ENCODE results near the gene CACYBP. TPM values are rescaled to one million over a fixed set of nuclear protein-coding genes. Genes with fewer than 3 reads are reported as not detected.

CACYBP gene
- total RNA-seq, 1 donor from 2014 or later = 95.0 TPM

DNA sequence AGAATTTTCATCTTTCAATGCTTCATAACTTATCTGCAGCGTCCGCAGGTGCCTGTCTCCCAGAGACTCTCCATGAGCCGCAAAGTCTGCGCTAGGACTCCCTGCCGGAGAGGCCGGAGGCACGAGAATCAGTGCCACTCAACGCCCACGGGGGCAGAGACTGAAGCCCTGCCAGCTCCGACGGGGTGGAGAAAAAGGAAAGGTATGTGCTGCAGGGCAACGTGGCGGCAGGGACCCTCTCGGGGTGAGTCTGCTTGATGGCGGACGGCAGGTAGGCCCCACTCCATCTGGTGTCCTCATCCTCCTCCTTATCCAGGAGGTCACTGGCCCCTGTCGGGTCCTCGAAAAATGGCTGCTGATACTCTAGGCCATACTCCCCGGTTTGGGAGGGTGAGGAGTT is 45.4 kb downstream of the CACYBP start:
- H3K27ac Mint-ChIP-seq (ENCODE audit: unreplicated experiment) = peak overlapping the region; percentile 56
- H3K9ac ChIP-seq (ENCODE audit: low read length) = no peak overlapping the region

DNA sequence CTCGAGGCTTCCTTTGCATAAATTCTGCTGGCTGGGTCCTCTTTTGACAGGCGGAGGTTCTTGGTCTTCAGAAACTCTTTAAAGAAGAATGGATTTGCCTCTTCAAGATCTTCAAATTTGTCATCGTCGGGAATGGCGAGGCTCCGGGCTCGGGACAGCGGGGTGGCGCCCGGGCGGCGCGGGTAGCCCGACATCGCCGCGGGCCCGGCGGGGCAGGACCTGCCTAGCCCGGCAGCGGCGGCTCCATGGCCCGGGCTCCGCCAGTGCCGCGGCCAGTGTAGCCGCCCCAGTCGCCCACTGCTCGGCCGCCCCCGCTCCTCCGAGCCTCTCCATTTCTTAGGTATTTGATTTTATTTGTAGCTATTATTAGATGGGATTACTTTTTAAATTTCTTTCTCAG is 45.8 kb downstream of the CACYBP start:
- H3K27ac Mint-ChIP-seq (ENCODE audit: unreplicated experiment) = no peak overlapping the region
- no peaks in the 10 kb centered on the region for H3K36me3 Mint-ChIP-seq (ENCODE audit: low read depth, unreplicated experiment)
- Histone ChIP-seq H3K79me2 (ENCODE audit: insufficient read depth, low read length) (no peaks in the 10 kb centered on the region), H3K36me3 (ENCODE audit: insufficient read depth, low read length) (no peaks in the 10 kb centered on the region), H3K9me3 (ENCODE audit: insufficient read depth, low read depth, low read length) (no peaks in the 10 kb centered on the region), H4K20me1 (ENCODE audit: insufficient read depth, low read length) (no peaks in the 10 kb centered on the region), H3K9ac (ENCODE audit: low read length) (no peak overlapping the region), H2AFZ (ENCODE audit: low read depth, low read length) (no peak overlapping the region), H3K27ac (ENCODE audit: low read depth, low read length) (no peak overlapping the region), H3K4me2 (ENCODE audit: low read length) (no peak overlapping the region), H3K4me3 (ENCODE audit: insufficient read depth, low read depth, low read length) (no peak overlapping the region), H3K27me3 (ENCODE audit: insufficient read depth, low read length) (no peaks in the 10 kb centered on the region), H3K4me1 (ENCODE audit: insufficient read depth, low read length) (no peaks in the 10 kb centered on the region)
- no peaks in the 10 kb centered on the region for H3K4me1 Mint-ChIP-seq (ENCODE audit: low read depth, unreplicated experiment)
- peaks cover 10% of the 10 kb centered on the region for H3K27me3 Mint-ChIP-seq (ENCODE audit: low read depth, unreplicated experiment)
- FAIRE-seq (no peak), DNase-seq (ENCODE audit: low read depth) (no peak)
- H3K9me3 Mint-ChIP-seq (ENCODE audit: unreplicated experiment) = peaks cover 7% of the 10 kb centered on the region
- TF ChIP-seq, protein P1, sequence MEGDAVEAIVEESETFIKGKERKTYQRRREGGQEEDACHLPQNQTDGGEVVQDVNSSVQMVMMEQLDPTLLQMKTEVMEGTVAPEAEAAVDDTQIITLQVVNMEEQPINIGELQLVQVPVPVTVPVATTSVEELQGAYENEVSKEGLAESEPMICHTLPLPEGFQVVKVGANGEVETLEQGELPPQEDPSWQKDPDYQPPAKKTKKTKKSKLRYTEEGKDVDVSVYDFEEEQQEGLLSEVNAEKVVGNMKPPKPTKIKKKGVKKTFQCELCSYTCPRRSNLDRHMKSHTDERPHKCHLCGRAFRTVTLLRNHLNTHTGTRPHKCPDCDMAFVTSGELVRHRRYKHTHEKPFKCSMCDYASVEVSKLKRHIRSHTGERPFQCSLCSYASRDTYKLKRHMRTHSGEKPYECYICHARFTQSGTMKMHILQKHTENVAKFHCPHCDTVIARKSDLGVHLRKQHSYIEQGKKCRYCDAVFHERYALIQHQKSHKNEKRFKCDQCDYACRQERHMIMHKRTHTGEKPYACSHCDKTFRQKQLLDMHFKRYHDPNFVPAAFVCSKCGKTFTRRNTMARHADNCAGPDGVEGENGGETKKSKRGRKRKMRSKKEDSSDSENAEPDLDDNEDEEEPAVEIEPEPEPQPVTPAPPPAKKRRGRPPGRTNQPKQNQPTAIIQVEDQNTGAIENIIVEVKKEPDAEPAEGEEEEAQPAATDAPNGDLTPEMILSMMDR (IDR thresholded peaks at IDR 0.05; ENCODE audit: insufficient read depth, low read depth, low read length) = no peak
- no peak for TF ChIP-seq EZH2 (IDR thresholded peaks at IDR 0.05; ENCODE audit: insufficient read depth, low read length)
- H3K4me3 Mint-ChIP-seq (ENCODE audit: unreplicated experiment) = no peak overlapping the region

More for the DNA sequence above, 45.4 kb downstream of the CACYBP start:
- Histone ChIP-seq H3K36me3 (ENCODE audit: insufficient read depth, low read length) (no peaks in the 10 kb centered on the region), H3K4me2 (ENCODE audit: low read length) (no peak overlapping the region), H3K27ac (ENCODE audit: low read depth, low read length) (no peak overlapping the region), H3K27me3 (ENCODE audit: insufficient read depth, low read length) (no peaks in the 10 kb centered on the region), H3K79me2 (ENCODE audit: insufficient read depth, low read length) (no peaks in the 10 kb centered on the region), H3K4me3 (ENCODE audit: insufficient read depth, low read depth, low read length) (no peak overlapping the region), H2AFZ (ENCODE audit: low read depth, low read length) (no peak overlapping the region), H4K20me1 (ENCODE audit: insufficient read depth, low read length) (no peaks in the 10 kb centered on the region), H3K9me3 (ENCODE audit: insufficient read depth, low read depth, low read length) (no peaks in the 10 kb centered on the region), H3K4me1 (ENCODE audit: insufficient read depth, low read length) (no peaks in the 10 kb centered on the region)
- FAIRE-seq (no peak), DNase-seq (ENCODE audit: low read depth) (no peak)
- Mint-ChIP-seq H3K36me3 (ENCODE audit: low read depth, unreplicated experiment) (no peaks in the 10 kb centered on the region), H3K4me3 (ENCODE audit: unreplicated experiment) (no peak overlapping the region), H3K9me3 (ENCODE audit: unreplicated experiment) (peaks cover 7% of the 10 kb centered on the region), H3K4me1 (ENCODE audit: low read depth, unreplicated experiment) (no peaks in the 10 kb centered on the region), H3K27me3 (ENCODE audit: low read depth, unreplicated experiment) (peaks cover 14% of the 10 kb centered on the region)
- no peak for TF ChIP-seq EZH2 (IDR thresholded peaks at IDR 0.05; ENCODE audit: insufficient read depth, low read length)
- TF ChIP-seq, protein P1 (IDR thresholded peaks at IDR 0.05; ENCODE audit: insufficient read depth, low read depth, low read length) = no peak

DNA sequence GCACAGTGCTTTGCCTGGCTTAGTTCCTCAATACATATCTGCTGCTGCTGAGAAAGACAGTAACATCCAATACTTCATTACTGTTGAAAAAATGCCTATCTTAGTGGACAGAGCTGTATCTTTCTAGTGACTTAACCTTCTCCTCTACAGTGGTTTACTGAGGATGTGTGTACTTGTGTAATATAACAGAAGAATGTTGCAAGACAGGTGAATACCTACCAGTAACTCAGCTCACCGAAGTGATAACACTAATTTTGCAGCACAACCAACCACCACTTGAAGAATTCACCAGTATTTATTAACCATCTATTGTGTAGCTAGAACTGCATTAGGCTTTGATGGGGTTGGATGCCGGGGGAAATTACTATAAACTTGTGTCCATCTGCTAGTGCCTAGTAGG is 51.2 kb downstream of the CACYBP start:
- Histone ChIP-seq H3K4me1 (ENCODE audit: insufficient read depth, low read length) (no peaks in the 10 kb centered on the region), H3K79me2 (ENCODE audit: insufficient read depth, low read length) (no peaks in the 10 kb centered on the region), H3K27ac (ENCODE audit: low read depth, low read length) (no peak overlapping the region), H3K36me3 (ENCODE audit: insufficient read depth, low read length) (no peaks in the 10 kb centered on the region), H3K4me2 (ENCODE audit: low read length) (no peak overlapping the region), H3K27me3 (ENCODE audit: insufficient read depth, low read length) (no peaks in the 10 kb centered on the region), H3K9ac (ENCODE audit: low read length) (no peak overlapping the region), H4K20me1 (ENCODE audit: insufficient read depth, low read length) (no peaks in the 10 kb centered on the region), H3K4me3 (ENCODE audit: insufficient read depth, low read depth, low read length) (no peak overlapping the region), H3K9me3 (ENCODE audit: insufficient read depth, low read depth, low read length) (no peaks in the 10 kb centered on the region), H2AFZ (ENCODE audit: low read depth, low read length) (no peak overlapping the region)
- DNase-seq (ENCODE audit: low read depth) (no peak), FAIRE-seq (no peak)
- peaks cover 5% of the 10 kb centered on the region for H3K9me3 Mint-ChIP-seq (ENCODE audit: unreplicated experiment)
- TF ChIP-seq, protein P1 (IDR thresholded peaks at IDR 0.05; ENCODE audit: insufficient read depth, low read depth, low read length) = no peak
- TF ChIP-seq EZH2 (IDR thresholded peaks at IDR 0.05; ENCODE audit: insufficient read depth, low read length) = no peak
- no peak overlapping the region for H3K4me3 Mint-ChIP-seq (ENCODE audit: unreplicated experiment)
- peaks cover 6% of the 10 kb centered on the region for H3K27me3 Mint-ChIP-seq (ENCODE audit: low read depth, unreplicated experiment)
- no peak overlapping the region for H3K27ac Mint-ChIP-seq (ENCODE audit: unreplicated experiment)
- H3K4me1 Mint-ChIP-seq (ENCODE audit: low read depth, unreplicated experiment) = peaks cover 7% of the 10 kb centered on the region
- H3K36me3 Mint-ChIP-seq (ENCODE audit: low read depth, unreplicated experiment) = no peaks in the 10 kb centered on the region

All from astrocyte (in vitro differentiated cells and primary cell).